ENCODE measurements around the gene TXNDC15. TPM values are rescaled to one million over a fixed set of nuclear protein-coding genes. Genes with fewer than 3 reads are reported as not detected.

Gene TXNDC15
- total RNA-seq, 1 donor from 2014 or later: 46.5 TPM

Small RNA genes lying within 50 kb of the gene (microRNA-seq; reads per million reads assigned to microRNA genes)
- not detected for gene MIR4461 (ENCODE audit: borderline number of aligned reads)

Other genes with a start within 250 kb of the TXNDC15 start
- 84.7 TPM for gene SAR1B, start 241.5 kb upstream of the TXNDC15 start, total RNA-seq
- gene SEC24A, start 225.6 kb upstream of the TXNDC15 start, total RNA-seq: 6.8 TPM
- 17.3 TPM for gene CAMLG, start 135.8 kb upstream of the TXNDC15 start, total RNA-seq
- gene DDX46, start 115.6 kb upstream of the TXNDC15 start, total RNA-seq: 32.8 TPM
- gene C5orf24, start 28.4 kb upstream of the TXNDC15 start, total RNA-seq: 25.6 TPM
- 25.1 TPM for gene PCBD2, start 30.8 kb downstream of the TXNDC15 start, total RNA-seq
- gene CATSPER3, start 93.5 kb downstream of the TXNDC15 start, total RNA-seq: 0.74 TPM
- gene PITX1, start 159.9 kb downstream of the TXNDC15 start, total RNA-seq: not detected